Astrocyte (in vitro differentiated cells and primary cell): ENCODE data around the gene MRPL1. TPM values are rescaled to one million over a fixed set of nuclear protein-coding genes. Genes with fewer than 3 reads are reported as not detected.

ENCODE experiments used
- DNase-seq: peaks from one replicate; pipeline ENCODE4 v3.0.0-alpha.2; 2010; ENCODE audit warnings: low read depth
- FAIRE-seq: peaks from 2 replicates; lab custom pipeline; 2011; peaks lifted over from hg19 to GRCh38; lab: Jason Lieb, UNC
- H2AFZ ChIP-seq: 2 replicates; pipeline ENCODE4 v1.6.0; 2012; ENCODE audit warnings: low read depth, low read length, inconsistent platforms
- H3K27ac ChIP-seq: 2 replicates; pipeline ENCODE4 v1.5.1; 2011; ENCODE audit warnings: low read depth, low read length, inconsistent platforms
- H3K27me3 ChIP-seq: 2 replicates; pipeline ENCODE4 v1.6.0; 2011; ENCODE audit warnings: low read length, inconsistent platforms; ENCODE audit not compliant: insufficient read depth
- H3K36me3 ChIP-seq: 2 replicates; pipeline ENCODE4 v1.5.1; 2011; ENCODE audit warnings: low read length, inconsistent platforms; ENCODE audit not compliant: insufficient read depth
- H3K4me1 ChIP-seq: 2 replicates; pipeline ENCODE4 v1.5.1; 2011; ENCODE audit warnings: low read length, inconsistent platforms; ENCODE audit not compliant: insufficient read depth
- H3K4me2 ChIP-seq: 2 replicates; pipeline ENCODE4 v1.6.0; 2012; ENCODE audit warnings: low read length, inconsistent platforms
- H3K4me3 ChIP-seq: 2 replicates; pipeline ENCODE4 v1.5.1; 2011; ENCODE audit warnings: low read depth, mild to moderate bottlenecking, low read length, inconsistent platforms; ENCODE audit not compliant: insufficient read depth
- H3K79me2 ChIP-seq: 2 replicates; pipeline ENCODE4 v1.6.0; 2012; ENCODE audit warnings: mild to moderate bottlenecking, low read length, inconsistent platforms; ENCODE audit not compliant: insufficient read depth
- H3K9ac ChIP-seq: 2 replicates; pipeline ENCODE4 v1.6.0; 2012; ENCODE audit warnings: mild to moderate bottlenecking, low read length, inconsistent platforms
- H3K9me3 ChIP-seq: 2 replicates; pipeline ENCODE4 v1.5.1; 2012; ENCODE audit warnings: low read depth, mild to moderate bottlenecking, low read length, inconsistent platforms; ENCODE audit not compliant: insufficient read depth
- H4K20me1 ChIP-seq: 2 replicates; pipeline ENCODE4 v1.6.0; 2012; ENCODE audit warnings: low read length, inconsistent platforms; ENCODE audit not compliant: insufficient read depth
- H3K27ac Mint-ChIP-seq: one replicate; pipeline ENCODE4 v1.8.0; 2021; ENCODE audit warnings: mild to moderate bottlenecking, mixed read lengths; ENCODE audit not compliant: unreplicated experiment
- H3K27me3 Mint-ChIP-seq: one replicate; pipeline ENCODE4 v1.8.0; 2021; ENCODE audit warnings: low read depth, mixed read lengths; ENCODE audit not compliant: unreplicated experiment
- H3K36me3 Mint-ChIP-seq: one replicate; pipeline ENCODE4 v1.8.0; 2021; ENCODE audit warnings: low read depth, mixed read lengths; ENCODE audit not compliant: unreplicated experiment
- H3K4me1 Mint-ChIP-seq: one replicate; pipeline ENCODE4 v1.8.0; 2021; ENCODE audit warnings: low read depth, mixed read lengths; ENCODE audit not compliant: unreplicated experiment
- H3K4me3 Mint-ChIP-seq: one replicate; pipeline ENCODE4 v1.8.0; 2021; ENCODE audit warnings: mild to moderate bottlenecking, moderate library complexity, mixed read lengths; ENCODE audit not compliant: unreplicated experiment
- H3K9me3 Mint-ChIP-seq: one replicate; pipeline ENCODE4 v1.8.0; 2021; ENCODE audit warnings: mild to moderate bottlenecking, mixed read lengths; ENCODE audit not compliant: unreplicated experiment
- EZH2 ChIP-seq: IDR thresholded peaks from 2 replicates; pipeline ENCODE4 v1.6.1; 2012; ENCODE audit warnings: mild to moderate bottlenecking, low read length, inconsistent platforms; ENCODE audit not compliant: insufficient read depth
- total RNA-seq: library from RNA; stranded (reverse); gene quantifications from 2 replicates; pipeline ENCODE4 v1.2.1, GENCODE V29; 2021
- TF ChIP-seq, protein P1 (sequence below): IDR thresholded peaks from 2 replicates; pipeline ENCODE4 v1.5.1; 2011; ENCODE audit warnings: low read depth, mild to moderate bottlenecking, inconsistent platforms, low read length, moderate library complexity; ENCODE audit not compliant: insufficient read depth

The MRPL1 gene
- total RNA-seq, 1 donor from 2014 or later = 33.2 TPM

DNA sequence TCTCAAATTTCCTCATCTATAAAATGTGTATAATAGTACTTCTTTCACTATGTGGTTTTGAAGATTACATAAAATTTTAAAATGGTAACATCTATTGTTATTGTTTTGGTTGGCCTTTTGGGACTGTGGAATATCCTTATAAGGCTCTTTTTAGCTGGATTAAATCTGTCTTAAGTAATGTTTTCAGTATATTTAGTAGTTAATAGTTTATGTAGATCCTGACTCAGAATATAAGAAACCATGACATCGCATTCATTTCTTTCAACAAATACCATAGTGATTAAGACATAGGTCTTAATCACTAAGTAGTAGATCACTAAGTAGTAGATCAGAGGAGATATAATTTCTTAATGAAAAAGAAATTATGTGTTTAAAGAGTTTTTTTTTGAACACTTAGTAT lies 48.5 kb downstream of the MRPL1 start:
- H3K36me3 Mint-ChIP-seq = peaks cover 4% of the 10 kb centered on the region
- H3K4me3 Mint-ChIP-seq = no peak overlapping the region
- H3K27me3 Mint-ChIP-seq = no peaks in the 10 kb centered on the region
- Histone ChIP-seq H3K9me3 (no peaks in the 10 kb centered on the region), H3K4me3 (no peak overlapping the region), H4K20me1 (no peaks in the 10 kb centered on the region), H2AFZ (no peak overlapping the region), H3K4me2 (no peak overlapping the region), H3K79me2 (no peaks in the 10 kb centered on the region), H3K27me3 (no peaks in the 10 kb centered on the region), H3K27ac (no peak overlapping the region), H3K9ac (no peak overlapping the region), H3K36me3 (no peaks in the 10 kb centered on the region), H3K4me1 (no peaks in the 10 kb centered on the region)
- TF ChIP-seq EZH2 = no peak
- TF ChIP-seq, protein P1, sequence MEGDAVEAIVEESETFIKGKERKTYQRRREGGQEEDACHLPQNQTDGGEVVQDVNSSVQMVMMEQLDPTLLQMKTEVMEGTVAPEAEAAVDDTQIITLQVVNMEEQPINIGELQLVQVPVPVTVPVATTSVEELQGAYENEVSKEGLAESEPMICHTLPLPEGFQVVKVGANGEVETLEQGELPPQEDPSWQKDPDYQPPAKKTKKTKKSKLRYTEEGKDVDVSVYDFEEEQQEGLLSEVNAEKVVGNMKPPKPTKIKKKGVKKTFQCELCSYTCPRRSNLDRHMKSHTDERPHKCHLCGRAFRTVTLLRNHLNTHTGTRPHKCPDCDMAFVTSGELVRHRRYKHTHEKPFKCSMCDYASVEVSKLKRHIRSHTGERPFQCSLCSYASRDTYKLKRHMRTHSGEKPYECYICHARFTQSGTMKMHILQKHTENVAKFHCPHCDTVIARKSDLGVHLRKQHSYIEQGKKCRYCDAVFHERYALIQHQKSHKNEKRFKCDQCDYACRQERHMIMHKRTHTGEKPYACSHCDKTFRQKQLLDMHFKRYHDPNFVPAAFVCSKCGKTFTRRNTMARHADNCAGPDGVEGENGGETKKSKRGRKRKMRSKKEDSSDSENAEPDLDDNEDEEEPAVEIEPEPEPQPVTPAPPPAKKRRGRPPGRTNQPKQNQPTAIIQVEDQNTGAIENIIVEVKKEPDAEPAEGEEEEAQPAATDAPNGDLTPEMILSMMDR = no peak
- H3K9me3 Mint-ChIP-seq = no peaks in the 10 kb centered on the region
- no peak for DNase-seq
- FAIRE-seq = no peak
- no peak overlapping the region for H3K27ac Mint-ChIP-seq
- H3K4me1 Mint-ChIP-seq = no peaks in the 10 kb centered on the region

DNA sequence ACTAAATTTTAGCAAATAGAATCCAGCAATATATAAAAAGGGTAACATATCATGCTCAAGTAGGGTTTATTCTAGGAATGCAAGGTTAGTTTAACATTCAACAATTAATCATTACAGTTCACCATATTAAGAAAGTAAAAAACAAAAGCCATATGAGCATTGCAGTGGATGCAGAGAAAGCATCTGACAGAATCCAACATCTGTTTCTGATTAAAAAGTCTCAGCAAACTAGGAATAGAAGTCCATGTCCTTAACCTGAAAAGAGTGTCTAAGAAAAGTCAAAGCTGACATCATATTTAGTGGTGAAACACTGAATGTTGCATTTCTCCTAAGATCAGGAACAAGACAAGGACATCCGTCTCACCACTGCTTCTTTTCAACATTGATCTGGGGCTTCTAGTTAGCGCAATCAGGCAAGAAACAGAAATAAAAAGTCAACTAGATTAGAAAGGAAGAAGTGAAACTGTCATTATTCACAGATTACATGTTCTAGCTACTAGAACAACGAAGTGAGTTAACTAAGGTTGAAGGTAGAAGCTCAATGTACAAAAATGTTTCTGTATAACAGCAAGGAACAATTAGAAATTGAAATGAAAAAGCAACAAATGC lies 49.3 kb downstream of the MRPL1 start:
- Histone ChIP-seq H3K9ac (no peak overlapping the region), H2AFZ (no peak overlapping the region), H3K79me2 (no peaks in the 10 kb centered on the region), H3K4me2 (no peak overlapping the region), H3K36me3 (no peaks in the 10 kb centered on the region), H3K27ac (no peak overlapping the region), H4K20me1 (no peaks in the 10 kb centered on the region), H3K27me3 (no peaks in the 10 kb centered on the region), H3K9me3 (no peaks in the 10 kb centered on the region), H3K4me1 (no peaks in the 10 kb centered on the region), H3K4me3 (no peak overlapping the region)
- H3K4me3 Mint-ChIP-seq = no peak overlapping the region
- TF ChIP-seq, protein P1 = no peak
- TF ChIP-seq EZH2 = no peak
- no peaks in the 10 kb centered on the region for H3K27me3 Mint-ChIP-seq
- FAIRE-seq (peak; percentile 60), DNase-seq (no peak)
- no peaks in the 10 kb centered on the region for H3K4me1 Mint-ChIP-seq
- H3K36me3 Mint-ChIP-seq = peaks cover 4% of the 10 kb centered on the region
- no peaks in the 10 kb centered on the region for H3K9me3 Mint-ChIP-seq
- H3K27ac Mint-ChIP-seq = no peak overlapping the region

DNA sequence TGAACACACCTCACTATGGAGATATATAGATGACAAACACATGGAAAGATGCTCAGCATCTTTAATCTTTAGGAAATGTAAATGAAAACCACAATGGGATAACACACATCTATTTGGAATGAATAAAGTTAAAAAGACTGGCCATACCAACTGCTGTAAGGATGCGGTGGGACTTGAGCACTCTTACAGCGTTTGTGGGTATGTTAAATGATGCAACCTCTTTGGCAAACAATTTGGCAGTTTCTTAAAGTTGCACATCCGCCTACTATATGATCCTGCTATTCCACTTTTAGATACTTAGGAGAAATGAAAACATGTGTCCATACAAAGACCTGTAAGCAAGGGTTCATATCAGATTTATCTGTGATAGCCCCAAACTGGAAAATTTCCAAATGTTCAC lies 50.7 kb downstream of the MRPL1 start:
- Histone ChIP-seq H3K79me2 (no peaks in the 10 kb centered on the region), H3K27me3 (no peaks in the 10 kb centered on the region), H2AFZ (no peak overlapping the region), H3K36me3 (no peaks in the 10 kb centered on the region), H4K20me1 (no peaks in the 10 kb centered on the region), H3K9me3 (no peaks in the 10 kb centered on the region), H3K4me2 (no peak overlapping the region), H3K4me1 (no peaks in the 10 kb centered on the region), H3K4me3 (no peak overlapping the region), H3K27ac (no peak overlapping the region), H3K9ac (no peak overlapping the region)
- peaks cover 2% of the 10 kb centered on the region for H3K4me1 Mint-ChIP-seq
- no peaks in the 10 kb centered on the region for H3K27me3 Mint-ChIP-seq
- no peak for TF ChIP-seq EZH2
- TF ChIP-seq, protein P1 = no peak
- peak; percentile 12 for DNase-seq
- peaks cover 4% of the 10 kb centered on the region for H3K36me3 Mint-ChIP-seq
- no peak for FAIRE-seq
- no peak overlapping the region for H3K4me3 Mint-ChIP-seq
- no peaks in the 10 kb centered on the region for H3K9me3 Mint-ChIP-seq
- H3K27ac Mint-ChIP-seq = no peak overlapping the region
